Fibroblast of pulmonary artery (primary cell): ENCODE results near the gene SMARCD1.

Source experiments
- DNase-seq: peaks from one replicate; pipeline ENCODE4 v3.0.0-alpha.2; 2010; ENCODE audit warnings: low read depth
- H3K4me3 ChIP-seq: replicated peaks from 2 replicates; pipeline ENCODE4 v1.5.1; 2011; ENCODE audit warnings: low read depth, mild to moderate bottlenecking, control low read depth, low read length, moderate library complexity
- CTCF ChIP-seq: IDR thresholded peaks from 2 replicates; pipeline ENCODE4 v1.5.1; 2011; ENCODE audit warnings: mild to moderate bottlenecking, control low read depth, low read length, inconsistent platforms; ENCODE audit errors: missing control alignments

SMARCD1 gene

GRCh38 chr12:50070314-50071060, 14.7 kb upstream of the SMARCD1 start:
- DNase-seq: peak; percentile 92
- no peak for TF ChIP-seq CTCF
- H3K4me3 ChIP-seq: no peak overlapping the region

- no peak for DNase-seq
- H3K4me3 ChIP-seq: no peak overlapping the region
- no peak for TF ChIP-seq CTCF
Measured at GRCh38 chr12:50072198-50072907, 12.8 kb upstream of the SMARCD1 start.

GRCh38 chr12:50073206-50073605, 11.9 kb upstream of the SMARCD1 start:
- no peak for DNase-seq
- TF ChIP-seq CTCF: no peak
- H3K4me3 ChIP-seq: no peak overlapping the region

GRCh38 chr12:50073712-50074111, 11.4 kb upstream of the SMARCD1 start:
- no peak overlapping the region for H3K4me3 ChIP-seq
- DNase-seq: no peak
- no peak for TF ChIP-seq CTCF

GRCh38 chr12:50074936-50075807, 10.0 kb upstream of the SMARCD1 start:
- H3K4me3 ChIP-seq: no peak overlapping the region
- peak; percentile 87 for TF ChIP-seq CTCF
- peak; percentile 87 for DNase-seq

- DNase-seq: no peak
- TF ChIP-seq CTCF: no peak
- no peak overlapping the region for H3K4me3 ChIP-seq
Measured at GRCh38 chr12:50075808-50076170, 9.4 kb upstream of the SMARCD1 start.
